OCI-LY1 (cell line): ENCODE measurements around the gene IDH2.

Experiments used
- CTCF ChIP-seq: fragments of 200-600 bp; sonication (generic), shearing (Covaris generic); IDR thresholded peaks from 2 replicates; pipeline ENCODE4 v1.5.1; 2017; ENCODE audit warnings: mild to moderate bottlenecking, antibody characterized with exemption, low read length, moderate library complexity, mixed read lengths
- EZH2 ChIP-seq: fragments of 200-600 bp; sonication (generic), shearing (Covaris generic); IDR thresholded peaks from 2 replicates; pipeline ENCODE4 v1.8.0; 2017; ENCODE audit warnings: borderline replicate concordance, mixed run types, mild to moderate bottlenecking, antibody characterized with exemption, low read length, moderate library complexity, mixed read lengths

GRCh38 chr15:90058775-90059174 is 43.5 kb downstream of the IDH2 start:
- no peak for TF ChIP-seq CTCF
- TF ChIP-seq EZH2, result no peak
